Measurements from ENCODE around the gene PSME3IP1.

DNA sequence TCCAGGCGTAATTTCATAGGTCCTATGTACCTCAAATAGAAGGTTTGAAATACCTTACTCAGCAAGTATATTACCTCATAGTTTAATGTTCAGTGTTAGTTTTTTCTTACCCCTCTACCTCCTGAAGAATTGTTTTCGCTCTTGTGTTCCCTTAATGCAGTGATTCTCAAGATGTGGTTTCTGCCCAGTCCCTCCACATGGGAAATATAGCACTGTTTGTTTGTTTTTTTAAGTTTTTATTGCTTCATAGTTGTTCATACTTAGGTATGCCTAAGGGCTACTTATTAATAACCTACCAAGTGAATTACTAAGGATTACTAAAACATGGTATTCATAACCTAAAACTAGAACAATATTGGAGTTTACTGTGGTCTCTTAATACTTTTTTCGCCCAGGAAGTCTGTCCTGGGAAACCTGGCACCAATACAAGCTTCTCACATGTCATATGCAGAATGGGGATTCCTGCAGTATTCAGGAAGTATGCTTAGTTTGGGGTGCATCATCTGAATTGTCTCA is 5.3 kb upstream of the PSME3IP1 start:
- TF ChIP-seq, protein P1, sequence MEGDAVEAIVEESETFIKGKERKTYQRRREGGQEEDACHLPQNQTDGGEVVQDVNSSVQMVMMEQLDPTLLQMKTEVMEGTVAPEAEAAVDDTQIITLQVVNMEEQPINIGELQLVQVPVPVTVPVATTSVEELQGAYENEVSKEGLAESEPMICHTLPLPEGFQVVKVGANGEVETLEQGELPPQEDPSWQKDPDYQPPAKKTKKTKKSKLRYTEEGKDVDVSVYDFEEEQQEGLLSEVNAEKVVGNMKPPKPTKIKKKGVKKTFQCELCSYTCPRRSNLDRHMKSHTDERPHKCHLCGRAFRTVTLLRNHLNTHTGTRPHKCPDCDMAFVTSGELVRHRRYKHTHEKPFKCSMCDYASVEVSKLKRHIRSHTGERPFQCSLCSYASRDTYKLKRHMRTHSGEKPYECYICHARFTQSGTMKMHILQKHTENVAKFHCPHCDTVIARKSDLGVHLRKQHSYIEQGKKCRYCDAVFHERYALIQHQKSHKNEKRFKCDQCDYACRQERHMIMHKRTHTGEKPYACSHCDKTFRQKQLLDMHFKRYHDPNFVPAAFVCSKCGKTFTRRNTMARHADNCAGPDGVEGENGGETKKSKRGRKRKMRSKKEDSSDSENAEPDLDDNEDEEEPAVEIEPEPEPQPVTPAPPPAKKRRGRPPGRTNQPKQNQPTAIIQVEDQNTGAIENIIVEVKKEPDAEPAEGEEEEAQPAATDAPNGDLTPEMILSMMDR (IDR thresholded peaks at IDR 0.05): no peak
- no peak for TF ChIP-seq POLR2A (IDR thresholded peaks at IDR 0.05)
